Peyer's patch (tissue), 4 donors: Measurements from ENCODE around the gene ADISSP.

Experiments
- CTCF ChIP-seq, 6 experiments: fragments of 450-650 bp in 4 of 6; fragments of 200-600 bp in 2 of 6; sonication (generic) in 1 of 6; IDR thresholded peaks; one replicate each; pipeline ENCODE4 v1.5.1; 2017 to 2019; ENCODE audit warnings: antibody characterized with exemption in 6 of 6, mild to moderate bottlenecking in 3 of 6, moderate library complexity in 1 of 6
- POLR2A ChIP-seq, 2 donors: fragments of 450-650 bp; IDR thresholded peaks; one replicate each; pipeline ENCODE4 v1.5.1; 2017; ENCODE audit warnings: antibody characterized with exemption in 2 of 2, mild to moderate bottlenecking in 2 of 2, moderate library complexity in 2 of 2

DNA sequence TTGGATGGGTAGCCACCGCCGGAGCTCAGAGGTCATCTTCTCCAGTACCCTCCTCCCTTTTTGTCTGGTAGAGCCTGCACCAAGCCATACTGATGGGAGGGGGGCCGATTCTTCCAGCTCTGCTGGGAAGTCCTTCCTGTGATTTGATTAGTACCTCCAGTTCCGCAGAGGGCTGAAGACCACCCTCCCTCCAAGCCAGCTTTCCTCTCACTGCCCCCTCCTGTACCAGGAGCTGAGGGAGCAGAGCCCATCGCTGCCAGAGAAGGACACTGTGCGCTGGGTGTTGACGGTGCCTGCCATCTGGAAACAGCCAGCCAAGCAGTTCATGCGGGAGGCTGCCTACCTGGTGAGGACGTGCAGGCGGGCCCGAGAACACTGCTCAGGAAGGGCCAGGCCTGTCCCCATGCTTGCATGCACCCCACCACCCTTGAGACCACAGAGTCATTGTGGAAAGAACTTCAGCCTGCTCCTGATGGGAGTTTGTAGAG is 21.8 kb downstream of the ADISSP start:
- TF ChIP-seq CTCF (IDR thresholded peaks at IDR 0.05), result no peak
- TF ChIP-seq POLR2A (IDR thresholded peaks at IDR 0.05), result no peak
